Measurements from ENCODE around the gene CLDN20. TPM values are rescaled to one million over a fixed set of nuclear protein-coding genes. Genes with fewer than 3 reads are reported as not detected.
A peak's percentile ranks its signal among the peaks of the same experiment; 100 is the strongest.
"Not testable (repeated sequence)": the region's sequence is repeated elsewhere in the genome, so short reads cannot be mapped to it uniquely, and the experiment has no call there.

CLDN20 gene
- 0.19 TPM for total RNA-seq
- long read RNA-seq, partial matches to known transcripts = 0 of 2 reads
- long read RNA-seq, other reads (novel, unspliced or antisense) = 2 of 2 reads

DNA sequence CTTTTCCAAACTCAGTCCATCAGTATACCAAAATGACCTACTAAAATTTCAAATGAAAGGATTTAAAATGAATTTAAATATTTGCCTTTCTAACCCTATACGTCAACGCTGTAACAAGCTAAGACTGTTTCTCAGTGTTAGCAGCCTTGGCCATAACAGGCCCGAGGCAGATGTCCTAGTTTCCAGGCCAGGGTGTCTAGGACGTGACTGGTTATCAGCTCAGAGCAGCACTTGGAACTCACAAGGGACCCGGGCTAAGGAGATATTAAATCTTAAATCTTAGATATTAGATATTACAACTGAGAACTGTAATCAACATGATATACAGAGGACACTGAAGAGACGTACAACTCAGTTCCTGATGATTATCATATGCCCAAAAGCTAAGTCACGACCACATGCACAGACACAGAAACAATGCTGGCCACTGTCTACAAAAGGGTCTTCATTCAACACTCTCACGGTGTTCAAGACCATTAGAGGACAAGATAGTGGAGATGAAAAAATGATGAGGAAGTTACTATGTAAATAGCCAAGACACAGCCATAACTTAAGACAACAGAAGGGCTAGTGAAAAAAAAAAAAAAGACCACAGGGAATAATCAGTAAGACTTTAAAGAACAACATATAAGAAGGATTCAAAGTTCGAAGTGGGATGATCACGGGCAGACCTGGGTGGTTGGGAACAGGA is at the start of gene CLDN20:
Gene CLDN20 (plus strand): TSS at position 641 of the 691 bp plus-strand sequence. CDS start 11,707 bp downstream, outside the sequence.
- ATAC-seq = peak; percentile 55
- intact Hi-C loops (cut with DNase I) = no loop called here
- DNase-seq (ENCODE audit: missing footprints) = no peak

DNA sequence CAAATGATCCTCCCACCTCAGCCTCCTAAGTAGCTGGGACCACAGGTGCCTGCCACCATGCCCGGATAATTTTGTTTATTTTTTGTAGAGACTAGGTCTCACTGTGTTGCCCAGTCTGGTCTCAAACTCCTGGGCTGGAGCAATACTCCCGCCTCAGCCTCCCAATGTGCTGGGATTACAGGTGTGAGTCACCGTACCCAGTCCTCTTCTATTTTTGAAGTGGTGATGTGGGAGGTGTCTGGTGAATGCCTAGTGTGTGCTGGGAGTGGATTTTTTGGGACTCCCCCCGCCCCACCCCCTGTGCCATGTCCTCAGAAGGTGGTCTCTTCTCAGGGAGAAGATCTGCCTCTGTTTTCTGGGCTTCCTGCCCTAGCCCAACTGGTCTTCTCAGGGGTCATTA is 47.9 kb upstream of the CLDN20 start:
- intact Hi-C loops (cut with DNase I) = no loop called here
- DNase-seq (ENCODE audit: missing footprints) (no peak), ATAC-seq (no peak)

GRCh38 chr6:155216312-155217046 is 47.3 kb upstream of the CLDN20 start:
- no peak for DNase-seq (ENCODE audit: missing footprints)
- intact Hi-C loops (cut with DNase I) = no loop called here
- ATAC-seq = no peak

DNA sequence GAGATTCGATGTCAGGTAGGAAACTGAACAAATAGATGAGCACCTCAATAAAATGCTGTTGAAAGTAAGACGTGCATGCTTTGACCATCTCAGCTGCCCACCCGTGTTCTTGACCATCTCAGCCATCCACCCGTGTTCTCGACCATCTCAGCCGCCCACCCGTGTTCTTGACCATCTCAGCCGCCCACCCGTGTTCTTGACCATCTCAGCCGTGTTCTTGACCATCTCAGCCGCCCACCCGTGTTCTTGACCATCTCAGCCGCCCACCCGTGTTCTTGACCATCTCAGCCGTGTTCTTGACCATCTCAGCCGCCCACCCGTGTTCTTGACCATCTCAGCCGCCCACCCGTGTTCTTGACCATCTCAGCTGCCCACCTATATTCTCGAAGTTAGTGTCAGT is 45.1 kb upstream of the CLDN20 start:
- intact Hi-C loops (cut with DNase I); DNase-seq (ENCODE audit: missing footprints); ATAC-seq: not testable (repeated sequence)

DNA sequence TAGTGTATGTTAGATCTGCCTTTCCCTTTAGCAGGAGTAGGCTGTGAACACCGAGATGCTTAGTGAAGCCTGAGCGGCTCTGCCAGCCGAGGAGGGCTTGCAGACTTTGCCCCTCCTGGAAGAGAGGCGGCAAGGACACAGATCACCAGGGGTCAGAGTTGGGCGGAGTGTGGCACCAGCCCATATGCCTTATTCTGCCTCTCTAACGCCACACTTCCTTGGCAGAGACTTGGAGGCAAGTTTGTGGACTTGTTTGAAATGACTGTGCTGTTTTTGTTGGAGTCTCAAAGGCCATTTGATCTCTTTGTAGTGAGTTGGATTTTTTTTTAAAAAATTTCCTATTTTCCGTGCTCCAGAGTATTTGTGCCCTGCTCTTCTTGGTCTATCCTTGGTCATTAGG is 44.5 kb upstream of the CLDN20 start:
- intact Hi-C loops (cut with DNase I) = no loop called here
- DNase-seq (ENCODE audit: missing footprints) = no peak
- no peak for ATAC-seq

GRCh38 chr6:155219858-155220301 is 43.9 kb upstream of the CLDN20 start:
- ATAC-seq (peak; percentile 39), DNase-seq (ENCODE audit: missing footprints) (no peak)
- intact Hi-C loops (cut with DNase I) = no loop called here

DNA sequence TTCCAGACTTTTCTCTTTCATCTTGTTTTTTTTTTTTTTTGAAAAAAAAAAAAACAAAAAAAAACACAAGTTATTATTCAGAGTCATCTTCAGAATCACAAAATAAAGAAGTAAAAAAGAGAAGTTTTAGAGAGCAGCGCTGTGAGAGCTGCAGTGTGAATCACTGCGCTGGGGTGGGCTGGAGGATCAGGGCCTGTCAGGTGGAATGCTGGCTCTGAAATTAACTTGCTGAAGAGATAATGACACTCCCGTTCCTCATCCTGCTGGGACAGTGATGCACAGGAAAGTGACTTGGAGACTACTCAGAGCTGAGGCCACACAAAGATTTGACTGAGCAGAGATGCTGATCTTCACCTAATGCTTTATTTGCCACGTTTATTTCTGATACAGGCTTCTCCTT is 42.7 kb upstream of the CLDN20 start:
- no peak for DNase-seq (ENCODE audit: missing footprints)
- no peak for ATAC-seq
- intact Hi-C loops (cut with DNase I) = no loop called here

DNA sequence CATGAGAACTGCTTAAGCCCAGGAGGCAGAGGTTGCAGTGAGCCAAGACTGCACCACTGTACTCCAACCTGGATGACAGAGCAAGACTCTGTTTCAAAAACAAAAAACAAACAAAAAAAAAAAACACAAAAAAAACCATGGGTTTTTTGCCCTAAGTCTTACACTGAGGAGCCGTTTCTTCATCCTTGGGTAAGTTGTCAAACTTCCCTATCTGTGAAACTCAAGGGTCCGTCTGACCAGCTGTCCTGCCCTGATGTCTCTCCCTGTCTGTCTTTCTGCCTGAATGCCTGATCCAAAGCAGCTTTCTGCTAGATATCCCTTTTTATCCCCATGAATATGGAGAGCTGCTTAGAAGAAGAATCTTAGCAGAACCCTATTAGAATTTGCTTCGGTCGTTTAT is 41.3 kb upstream of the CLDN20 start:
- intact Hi-C loops (cut with DNase I) = no loop called here
- DNase-seq (ENCODE audit: missing footprints) (no peak), ATAC-seq (no peak)

- ATAC-seq = no peak
- intact Hi-C loops (cut with DNase I) = no loop called here
- DNase-seq (ENCODE audit: missing footprints) = no peak
These were observed 40.0 kb upstream of the CLDN20 start for GRCh38 chr6:155223646-155224451.

DNA sequence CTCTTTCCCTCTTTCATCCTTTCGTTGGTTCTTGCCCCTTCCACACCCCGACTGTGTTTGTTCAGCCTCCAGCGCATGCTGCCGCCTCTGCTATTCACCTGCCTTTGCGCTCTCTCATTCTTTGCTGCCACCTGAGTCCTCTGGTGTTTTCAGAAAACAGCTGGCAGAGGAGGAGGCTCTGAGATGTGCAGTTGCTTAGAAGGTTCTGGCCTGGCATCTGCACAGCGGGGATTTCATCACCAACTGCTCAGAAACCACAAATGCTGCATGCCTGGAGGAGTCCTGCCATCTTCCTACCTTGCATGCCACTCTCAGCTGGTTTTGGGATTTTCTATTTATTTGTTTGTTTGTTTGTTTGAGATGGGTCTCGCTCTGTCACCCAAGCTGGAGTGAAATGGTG is 39.2 kb upstream of the CLDN20 start:
- DNase-seq (ENCODE audit: missing footprints) (no peak), ATAC-seq (no peak)
- intact Hi-C loops (cut with DNase I) = no loop called here

GRCh38 chr6:155227046-155227445 is 36.8 kb upstream of the CLDN20 start:
- ATAC-seq = no peak
- DNase-seq (ENCODE audit: missing footprints) = no peak
- intact Hi-C loops (cut with DNase I) = no loop called here

DNA sequence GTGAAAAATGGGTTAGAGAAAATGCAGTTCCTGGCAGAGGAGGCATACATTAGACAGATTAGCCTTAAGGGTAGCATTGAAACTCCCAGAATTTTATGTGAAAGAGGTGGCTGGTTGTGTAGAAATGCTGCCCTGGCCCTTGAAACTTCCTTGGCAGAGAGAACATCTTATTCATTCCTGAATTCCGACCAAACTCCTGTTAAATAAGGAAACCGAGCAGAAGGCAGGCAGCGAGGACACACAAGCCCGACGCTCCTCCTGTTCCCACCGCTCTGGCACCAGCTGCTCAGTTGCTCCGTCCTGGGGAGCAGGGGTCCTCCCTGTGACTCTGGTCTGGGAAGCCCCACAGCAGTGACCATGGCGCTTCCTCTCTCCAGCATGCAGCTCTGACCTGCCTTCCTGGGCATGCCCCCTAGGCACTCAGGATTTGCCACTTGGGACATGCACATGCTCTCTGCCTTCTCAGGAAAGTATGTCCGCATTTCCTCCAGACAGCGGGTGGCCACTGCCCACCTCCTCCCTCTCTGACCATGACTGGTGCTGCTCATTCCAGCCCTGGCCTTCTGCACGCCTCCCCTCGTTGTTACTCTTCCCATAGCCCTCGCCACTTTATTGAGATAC is 35.2 kb upstream of the CLDN20 start:
- intact Hi-C loops (cut with DNase I) = no loop called here
- no peak for DNase-seq (ENCODE audit: missing footprints)
- ATAC-seq = no peak

GRCh38 chr6:155230975-155231374 is 32.8 kb upstream of the CLDN20 start:
- ATAC-seq; intact Hi-C loops (cut with DNase I); DNase-seq (ENCODE audit: missing footprints): not testable (repeated sequence)

- intact Hi-C loops (cut with DNase I) = no loop called here
- ATAC-seq = no peak
- DNase-seq (ENCODE audit: missing footprints) = no peak
These were observed 31.0 kb upstream of the CLDN20 start for GRCh38 chr6:155232848-155233247.

DNA sequence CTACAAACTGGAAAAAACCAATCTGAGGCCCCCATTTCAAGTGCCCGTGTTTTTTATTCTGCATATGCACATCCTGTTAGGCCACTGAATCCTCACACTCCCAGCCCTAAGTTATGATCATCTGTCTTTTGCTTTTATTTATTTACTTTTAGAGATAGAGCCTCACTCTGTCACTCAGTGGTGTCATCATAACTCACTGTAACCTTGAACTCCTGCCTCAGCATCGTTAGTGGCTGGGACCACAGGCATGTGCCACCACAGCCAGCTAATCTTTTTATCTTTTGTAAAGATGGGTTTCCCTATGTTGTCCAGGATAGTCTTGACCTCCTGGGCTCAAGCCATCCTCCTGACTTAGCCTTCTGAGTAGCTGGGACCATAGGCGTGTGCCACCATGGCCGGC is 29.6 kb upstream of the CLDN20 start:
- intact Hi-C loops (cut with DNase I) = no loop called here
- ATAC-seq = no peak

DNA sequence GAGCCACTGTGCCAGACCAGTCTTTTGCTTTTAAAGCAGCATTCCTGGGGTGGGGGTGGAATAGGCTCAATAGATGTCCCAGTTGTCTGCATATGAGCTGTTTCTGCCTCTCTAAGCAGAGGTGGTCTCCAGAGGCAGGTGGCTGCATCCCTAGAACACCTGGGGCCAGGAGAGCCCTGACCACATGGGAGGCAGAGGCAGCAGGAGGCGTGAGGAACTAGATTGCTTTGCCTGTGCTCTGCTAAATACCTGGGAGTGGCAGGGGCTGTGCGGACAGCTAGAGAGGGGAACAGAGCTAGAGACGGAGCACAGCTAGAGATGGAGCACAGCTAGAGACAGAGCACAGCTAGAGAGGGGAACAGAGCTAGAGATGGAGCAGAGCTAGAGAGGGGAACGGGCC is 29.1 kb upstream of the CLDN20 start:
- intact Hi-C loops (cut with DNase I) = no loop called here
- ATAC-seq (no peak), DNase-seq (ENCODE audit: missing footprints) (no peak)

More for the DNA sequence above, 29.6 kb upstream of the CLDN20 start:
- no peak for DNase-seq (ENCODE audit: missing footprints)

- no peak for ATAC-seq
- DNase-seq (ENCODE audit: missing footprints) = no peak
- intact Hi-C loops (cut with DNase I) = no loop called here
These were observed 28.7 kb upstream of the CLDN20 start for GRCh38 chr6:155235087-155235486.

DNA sequence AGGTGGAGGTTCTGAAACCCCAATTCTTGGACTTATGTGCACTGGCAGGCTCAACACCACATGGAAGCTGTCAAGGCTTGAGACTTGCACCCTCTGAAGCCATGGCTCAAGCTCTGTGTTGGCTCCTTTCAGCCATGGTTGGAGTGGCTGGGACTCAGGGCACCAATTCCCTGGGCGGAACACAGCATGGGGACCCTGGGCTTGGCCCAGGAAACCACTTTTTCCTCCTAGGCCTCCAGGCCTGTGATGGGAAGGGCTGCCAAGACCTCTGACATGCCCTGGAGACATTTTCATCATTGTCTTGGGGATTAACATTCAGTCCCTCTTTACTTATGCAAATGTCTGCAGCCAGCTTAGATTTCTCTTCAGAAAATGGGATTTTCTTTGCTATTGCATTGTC is 26.2 kb upstream of the CLDN20 start:
- ATAC-seq = no peak
- intact Hi-C loops (cut with DNase I) = no loop called here
- no peak for DNase-seq (ENCODE audit: missing footprints)
